HG03025 (cell line): ENCODE data around the gene MXD4.

Experiments
- ATAC-seq: cut with Tn5 transposase; IDR thresholded peaks from one replicate; pipeline ENCODE4 v1.9.1; 2021; ENCODE audit warnings: mild to moderate bottlenecking, moderate library complexity; ENCODE audit not compliant: unreplicated experiment, low FRiP score

Gene MXD4

DNA sequence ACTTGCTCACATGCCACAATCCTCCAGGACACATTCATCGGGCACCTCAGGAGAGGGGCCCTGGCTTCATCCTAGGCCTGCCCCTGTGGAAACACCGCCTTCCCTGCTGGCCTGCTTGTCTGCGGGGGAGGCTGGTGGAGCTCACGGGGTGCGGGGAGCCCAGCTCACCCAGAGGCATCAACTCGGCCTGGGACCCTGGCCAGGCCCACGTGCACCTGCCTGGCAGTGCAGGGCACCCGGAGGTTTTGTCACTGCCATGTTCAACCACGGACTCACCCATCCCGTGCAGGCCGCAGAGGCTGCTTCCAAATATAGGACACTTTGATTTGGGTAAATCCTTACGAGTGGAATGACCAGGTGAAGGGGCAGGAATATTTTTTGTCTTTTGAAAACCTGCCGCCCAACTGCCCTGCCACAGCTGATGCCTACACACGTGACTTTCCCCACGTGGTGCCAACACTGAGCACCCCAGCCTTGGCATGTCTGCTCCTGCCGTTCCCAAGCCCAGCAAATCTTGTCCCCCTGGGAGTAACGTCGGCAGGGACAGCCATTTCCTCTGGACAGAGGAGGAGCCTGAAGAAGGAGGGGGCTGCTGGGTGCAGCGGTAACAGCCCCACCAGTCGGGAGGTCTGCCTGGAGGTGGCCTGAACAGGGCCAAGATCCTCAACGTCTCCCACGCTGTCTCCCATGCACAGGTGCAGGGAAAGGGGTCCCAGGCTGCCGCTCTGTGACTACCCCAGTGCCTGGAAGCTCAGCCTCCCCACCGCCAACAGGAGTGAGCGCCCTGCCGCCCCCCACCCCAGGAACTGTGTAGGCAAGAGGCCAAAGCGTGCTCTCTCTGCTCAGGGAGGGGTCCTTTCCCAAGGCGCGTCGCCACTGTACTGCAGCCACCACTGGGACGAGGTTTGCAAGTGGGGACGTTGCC lies 8.5 kb downstream of the MXD4 start:
- ATAC-seq = no peak

GRCh38 chr4:2252530-2253091 lies 9.3 kb downstream of the MXD4 start:
- ATAC-seq = no peak

- no peak for ATAC-seq
Measured at GRCh38 chr4:2251795-2252529, 9.9 kb downstream of the MXD4 start.

GRCh38 chr4:2251073-2251794 lies 10.7 kb downstream of the MXD4 start:
- no peak for ATAC-seq

GRCh38 chr4:2250357-2251072 lies 11.4 kb downstream of the MXD4 start:
- ATAC-seq = no peak

GRCh38 chr4:2249526-2250356 lies 12.2 kb downstream of the MXD4 start:
- ATAC-seq = no peak

GRCh38 chr4:2248821-2249261 lies 13.1 kb downstream of the MXD4 start:
- ATAC-seq = no peak

- ATAC-seq = no peak
Measured at GRCh38 chr4:2248044-2248780, 13.7 kb downstream of the MXD4 start.

DNA sequence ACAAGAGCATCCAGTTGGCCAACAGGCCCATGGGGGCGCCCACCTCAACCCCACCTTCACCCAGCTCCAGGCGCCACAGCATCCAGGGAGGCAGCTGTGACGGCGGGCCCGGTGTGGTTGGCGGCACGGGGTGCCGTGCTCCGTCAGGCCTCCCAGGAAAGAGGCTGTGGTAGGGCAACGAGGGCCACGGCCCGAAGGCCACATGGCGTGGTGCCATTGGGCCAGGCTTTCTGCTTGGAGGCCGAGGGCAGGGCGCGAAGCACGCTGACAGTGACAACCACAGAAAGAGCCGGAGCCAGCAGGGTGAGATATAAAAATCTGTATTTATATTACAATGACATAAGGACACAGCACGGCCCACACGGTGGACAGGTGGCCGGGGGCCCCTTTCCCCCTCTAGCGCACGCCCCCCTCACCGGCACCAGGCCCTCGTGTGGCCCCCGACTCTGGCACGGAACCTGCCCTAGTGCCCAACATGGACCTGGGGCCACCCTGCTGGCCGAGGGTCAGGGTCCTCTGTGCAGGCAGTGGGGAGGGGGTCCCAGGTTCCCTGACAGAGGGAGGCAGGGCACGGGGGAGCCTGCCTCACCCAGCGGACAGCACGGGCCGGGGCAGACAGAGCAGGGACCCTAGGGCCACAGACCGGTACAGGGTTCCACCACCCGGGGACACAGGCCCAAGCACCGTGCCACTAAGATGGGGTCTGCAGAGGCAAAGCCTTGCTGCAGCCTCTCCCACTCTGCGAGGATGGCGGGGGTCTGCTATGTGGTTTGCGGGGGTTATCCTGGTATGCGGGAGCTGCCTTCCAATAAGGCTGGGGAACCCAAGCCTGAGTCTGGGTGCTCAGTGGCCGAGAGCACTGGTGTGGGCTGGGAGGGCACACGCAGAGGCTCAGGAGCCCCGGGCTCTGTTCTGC lies 14.5 kb downstream of the MXD4 start:
- no peak for ATAC-seq

DNA sequence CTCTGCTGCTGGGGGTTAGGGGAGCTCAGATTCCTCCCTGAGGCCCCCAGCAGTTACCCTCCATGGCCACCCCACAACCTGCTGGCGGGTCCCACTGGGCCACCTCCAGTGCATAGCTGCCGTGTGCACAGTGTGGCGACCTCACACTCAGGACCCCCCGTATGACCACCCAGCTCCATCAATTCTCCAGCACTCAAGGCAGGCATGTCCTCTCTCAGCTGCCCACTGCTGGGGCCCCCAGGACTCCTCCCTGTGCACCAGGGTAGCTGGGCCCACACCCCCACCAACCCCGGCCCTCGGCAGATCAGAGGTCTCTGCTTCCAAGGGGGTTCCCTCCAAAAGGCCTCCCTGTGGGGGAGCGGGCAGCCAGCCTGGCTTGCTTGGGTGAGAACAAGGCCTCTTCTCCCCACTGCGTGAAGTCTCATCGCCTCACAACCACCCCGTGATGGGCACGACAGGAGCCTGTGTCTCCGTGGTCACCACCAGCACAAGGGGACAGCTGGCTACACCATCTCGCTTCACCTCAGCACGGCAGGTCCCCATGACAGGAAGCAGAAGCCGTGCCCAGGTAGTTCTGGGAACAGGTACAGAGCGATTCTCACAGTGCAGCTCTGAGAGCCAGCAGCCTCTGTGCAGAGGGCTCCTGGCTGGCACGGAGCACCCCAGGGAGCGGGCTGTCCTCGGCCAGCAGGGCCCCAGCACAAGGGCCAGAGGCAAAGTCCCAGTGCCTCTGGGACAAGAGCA lies 15.4 kb downstream of the MXD4 start:
- ATAC-seq = no peak

GRCh38 chr4:2245787-2246275 lies 16.1 kb downstream of the MXD4 start:
- ATAC-seq = no peak

GRCh38 chr4:2245057-2245786 lies 16.7 kb downstream of the MXD4 start:
- ATAC-seq = no peak

DNA sequence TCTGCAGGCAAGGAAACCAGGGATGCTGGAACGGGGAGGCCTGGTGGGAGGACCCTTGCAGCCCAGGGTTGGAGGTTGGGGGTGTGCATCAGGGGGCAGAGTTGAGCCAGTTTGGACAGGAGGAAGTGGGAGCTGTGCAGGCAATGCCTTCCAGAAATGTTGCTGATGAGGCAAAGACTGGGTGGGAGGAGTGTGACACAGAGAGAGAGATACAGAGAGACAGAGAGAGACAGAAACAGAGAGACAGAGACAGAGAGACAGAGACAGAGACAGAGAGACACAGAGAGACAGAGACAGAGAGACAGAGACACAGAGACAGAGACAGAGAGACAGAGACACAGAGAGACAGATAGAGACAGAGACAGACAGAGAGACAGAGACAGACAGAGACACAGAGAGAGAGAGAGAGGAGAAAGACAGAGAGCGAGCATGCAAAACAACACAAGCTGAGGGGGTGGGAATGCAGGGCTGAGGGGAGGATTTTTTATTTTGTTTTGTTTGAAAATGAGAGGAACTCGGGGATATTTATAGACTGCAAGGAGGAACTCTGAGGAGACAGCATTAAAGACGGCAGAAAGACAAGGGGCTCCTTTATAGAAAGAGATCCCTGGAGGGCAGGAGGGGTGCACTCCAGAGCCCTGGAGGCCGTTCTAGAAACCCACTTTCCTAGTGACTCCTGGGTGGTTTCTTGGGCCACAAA lies 18.1 kb downstream of the MXD4 start:
- no peak for ATAC-seq

GRCh38 chr4:2241410-2242353 lies 20.2 kb downstream of the MXD4 start, which contains the start of the genes HAUS3 and POLN:
HAUS3 (minus strand) TSS chr4:2242121; CDS start chr4:2240946, 1,175 bp downstream.
POLN (minus strand) TSS chr4:2242121; CDS start chr4:2229231, 12,890 bp downstream.
- peak; percentile 91 for ATAC-seq
